Measurements from ENCODE around the gene ZNF57.
"Not testable (repeated sequence)": the region's sequence is repeated elsewhere in the genome, so short reads cannot be mapped to it uniquely, and the experiment has no call there.

ZNF57 gene

DNA sequence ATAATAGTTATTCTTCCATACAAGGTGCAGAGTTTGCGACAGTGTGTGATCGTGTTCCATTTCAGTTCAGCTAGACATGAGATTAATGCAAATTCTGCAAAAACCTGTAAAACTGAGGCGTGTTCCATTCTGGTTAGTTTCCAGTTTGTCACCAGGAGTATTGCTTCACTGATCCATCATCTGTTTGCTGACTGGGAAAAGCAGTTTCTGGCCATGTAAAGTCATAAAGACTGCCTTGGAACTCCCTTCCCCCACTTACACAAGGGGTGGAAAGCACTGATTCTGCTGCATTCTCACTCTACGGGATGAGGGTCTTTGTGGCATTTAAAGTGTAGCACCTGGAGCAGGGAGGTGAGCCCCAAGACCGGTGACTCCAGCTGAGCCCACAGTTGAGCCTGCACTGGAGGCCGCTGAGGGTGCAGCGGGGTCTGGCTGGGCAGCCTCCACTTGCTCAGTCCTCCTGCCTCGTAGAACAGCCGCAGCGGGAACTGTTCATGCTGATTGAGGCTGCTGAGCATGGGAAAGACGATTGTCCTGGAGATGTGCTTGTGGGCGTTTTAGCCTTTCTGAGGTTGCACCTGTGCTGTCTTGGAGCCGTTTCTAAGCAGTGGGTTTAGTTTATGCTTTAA lies 2.0 kb downstream of the ZNF57 start:
- no peak for DNase-seq

DNA sequence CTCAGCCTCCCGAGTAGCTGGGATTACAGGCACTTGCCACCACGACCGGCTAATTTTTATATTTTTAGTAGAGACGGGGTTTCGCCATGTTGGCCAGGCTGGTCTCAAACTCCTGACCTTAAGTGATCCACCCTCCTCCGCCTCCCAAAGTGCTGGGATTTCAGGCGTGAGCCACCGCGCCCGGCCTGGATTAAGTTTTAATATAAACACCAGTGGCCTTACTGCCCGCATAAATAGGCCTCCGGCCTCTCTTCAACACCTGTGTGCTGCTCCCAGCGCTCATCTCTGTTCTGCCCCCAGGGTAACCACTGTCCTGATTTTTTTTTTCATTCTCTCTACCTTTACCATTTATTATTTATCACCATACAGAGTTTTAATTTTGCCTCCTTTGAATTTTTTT lies 2.6 kb downstream of the ZNF57 start:
- DNase-seq = not testable (repeated sequence)

DNA sequence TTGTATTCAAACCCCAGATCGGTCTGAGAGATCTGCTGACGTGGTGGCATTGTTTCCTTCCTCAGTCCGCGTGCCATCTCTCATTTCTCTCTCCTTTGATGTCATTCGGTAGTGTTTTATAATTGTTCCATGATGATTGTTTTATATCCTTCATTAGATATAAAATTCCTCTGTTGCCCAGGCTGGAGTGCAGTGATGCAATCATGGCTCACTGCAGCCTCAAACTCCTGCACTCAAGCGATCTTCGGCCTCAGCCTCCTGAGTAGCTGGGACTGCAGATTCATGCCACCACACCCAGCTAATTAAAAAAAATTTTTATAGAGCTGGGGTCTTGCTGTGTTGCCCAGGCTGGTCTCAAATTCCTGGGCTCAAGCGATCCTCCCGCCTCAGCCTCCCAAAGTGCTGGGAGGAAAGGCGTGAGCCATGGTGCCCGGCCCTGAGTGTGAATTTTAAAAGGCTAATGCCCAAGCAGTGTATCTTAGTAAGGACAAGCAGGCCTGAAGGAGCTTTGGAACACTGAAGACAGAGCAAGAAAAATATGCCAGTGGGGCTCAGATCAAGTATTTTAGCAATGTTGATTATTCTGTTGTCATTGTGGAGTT lies 5.3 kb downstream of the ZNF57 start:
- DNase-seq = no peak

DNA sequence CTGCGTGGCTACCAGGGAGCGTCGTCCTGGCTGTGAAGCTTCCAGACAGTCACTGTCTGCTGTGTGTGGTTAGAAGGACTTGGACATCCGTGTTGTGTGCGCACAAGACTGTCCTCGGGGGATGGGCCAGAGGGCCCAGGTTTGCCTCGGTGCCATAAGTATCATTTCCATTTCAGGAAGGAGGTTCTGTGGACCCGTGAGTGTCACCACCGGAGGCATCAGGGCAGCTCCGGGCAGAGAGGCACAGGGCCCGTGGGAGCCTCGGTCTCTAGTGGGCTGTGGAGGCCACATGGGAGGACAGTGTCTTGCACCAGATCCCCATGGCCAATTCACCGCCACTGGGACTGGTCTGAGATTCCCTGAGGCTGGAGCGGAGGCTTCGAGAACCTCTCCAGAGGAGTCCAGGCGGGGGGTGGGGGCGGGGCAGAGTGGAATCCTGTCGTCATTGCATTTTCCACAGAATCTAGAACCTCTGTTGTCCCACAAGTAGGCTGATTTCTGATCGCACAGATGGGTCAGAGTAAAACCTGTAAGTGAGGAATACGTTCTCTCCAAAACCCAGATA lies 6.0 kb downstream of the ZNF57 start:
- no peak for DNase-seq

DNA sequence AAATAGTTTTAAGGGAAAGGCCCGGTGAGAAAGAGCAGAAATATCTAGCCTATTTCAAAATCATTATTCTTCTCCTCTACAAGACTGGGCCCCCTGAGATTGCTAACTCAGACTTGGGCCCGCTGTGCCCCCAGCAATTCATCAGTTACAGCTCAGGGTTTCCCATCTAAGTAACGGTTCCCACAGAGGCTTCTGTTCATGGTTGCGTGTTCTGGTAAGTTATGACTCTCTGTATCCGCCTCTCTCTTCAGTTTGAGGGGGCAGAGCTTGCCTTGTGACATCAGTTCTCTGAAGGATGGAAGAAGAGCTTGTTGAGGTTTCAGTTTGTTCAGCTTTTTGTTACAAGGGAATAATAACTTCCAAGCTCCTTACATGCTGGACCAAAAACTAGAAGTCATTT lies 11.6 kb downstream of the ZNF57 start:
- no peak for DNase-seq

DNA sequence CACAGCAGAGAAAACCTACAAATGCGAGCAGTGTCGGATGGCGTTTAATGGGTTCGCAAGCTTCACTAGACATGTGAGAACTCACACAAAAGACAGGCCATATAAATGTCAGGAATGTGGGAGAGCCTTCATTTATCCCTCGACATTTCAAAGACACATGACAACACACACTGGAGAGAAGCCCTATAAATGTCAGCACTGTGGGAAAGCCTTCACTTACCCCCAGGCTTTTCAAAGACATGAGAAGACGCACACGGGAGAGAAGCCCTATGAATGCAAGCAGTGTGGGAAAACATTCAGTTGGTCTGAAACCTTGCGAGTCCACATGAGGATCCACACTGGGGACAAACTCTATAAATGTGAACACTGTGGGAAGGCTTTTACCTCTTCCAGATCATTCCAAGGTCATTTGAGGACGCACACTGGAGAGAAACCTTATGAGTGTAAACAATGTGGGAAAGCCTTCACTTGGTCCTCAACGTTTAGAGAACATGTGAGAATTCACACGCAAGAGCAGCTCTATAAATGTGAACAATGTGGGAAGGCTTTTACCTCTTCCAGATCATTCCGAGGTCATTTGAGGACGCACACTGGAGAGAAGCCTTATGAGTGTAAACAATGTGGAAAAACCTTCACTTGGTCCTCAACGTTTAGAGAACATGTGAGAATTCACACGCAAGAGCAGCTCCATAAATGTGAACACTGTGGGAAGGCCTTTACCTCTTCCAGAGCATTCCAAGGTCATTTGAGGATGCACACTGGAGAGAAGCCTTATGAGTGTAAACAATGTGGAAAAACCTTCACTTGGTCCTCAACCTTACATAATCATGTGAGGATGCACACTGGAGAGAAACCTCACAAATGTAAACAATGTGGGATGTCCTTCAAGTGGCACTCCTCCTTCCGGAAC lies 16.8 kb downstream of the ZNF57 start:
- no peak for DNase-seq

DNA sequence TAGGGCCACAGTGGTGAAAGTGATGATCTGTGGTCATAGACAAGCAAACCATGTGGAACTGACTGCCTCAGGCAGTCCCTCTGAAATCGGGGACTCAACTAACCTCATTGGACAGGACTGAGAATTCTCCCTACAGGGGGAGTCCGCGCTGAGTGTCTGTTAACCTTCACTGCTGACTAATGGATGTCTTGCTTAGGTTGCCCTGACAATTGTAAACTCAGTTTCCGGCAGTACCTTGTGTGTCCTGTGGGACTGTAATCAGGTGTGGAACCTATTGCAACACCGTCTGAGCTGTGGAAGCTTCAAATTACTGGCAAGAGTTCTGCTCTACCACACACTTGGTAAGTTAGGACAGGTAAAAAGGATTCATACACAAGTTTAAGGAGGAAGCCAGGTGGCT lies 22.3 kb downstream of the ZNF57 start:
- DNase-seq = no peak

DNA sequence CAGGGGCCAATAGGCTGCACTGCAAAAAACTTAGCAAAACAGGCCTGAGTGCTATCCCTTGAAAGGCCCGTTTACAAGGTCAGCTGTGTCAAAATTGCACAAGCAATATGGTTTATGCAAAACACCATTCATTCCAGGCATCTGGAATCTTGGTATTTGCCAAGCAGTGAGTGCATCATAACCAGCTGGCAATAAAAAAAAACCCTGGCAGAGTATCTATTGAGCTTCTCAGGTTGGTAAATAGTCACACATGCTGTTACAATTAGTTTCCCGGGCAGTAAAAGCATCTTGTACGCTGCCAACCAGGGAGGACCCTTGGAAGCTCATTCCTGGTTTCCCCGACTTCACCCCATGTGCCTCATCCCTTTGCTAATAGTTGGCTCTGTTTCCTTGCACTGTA lies 22.8 kb downstream of the ZNF57 start:
- DNase-seq = no peak

DNA sequence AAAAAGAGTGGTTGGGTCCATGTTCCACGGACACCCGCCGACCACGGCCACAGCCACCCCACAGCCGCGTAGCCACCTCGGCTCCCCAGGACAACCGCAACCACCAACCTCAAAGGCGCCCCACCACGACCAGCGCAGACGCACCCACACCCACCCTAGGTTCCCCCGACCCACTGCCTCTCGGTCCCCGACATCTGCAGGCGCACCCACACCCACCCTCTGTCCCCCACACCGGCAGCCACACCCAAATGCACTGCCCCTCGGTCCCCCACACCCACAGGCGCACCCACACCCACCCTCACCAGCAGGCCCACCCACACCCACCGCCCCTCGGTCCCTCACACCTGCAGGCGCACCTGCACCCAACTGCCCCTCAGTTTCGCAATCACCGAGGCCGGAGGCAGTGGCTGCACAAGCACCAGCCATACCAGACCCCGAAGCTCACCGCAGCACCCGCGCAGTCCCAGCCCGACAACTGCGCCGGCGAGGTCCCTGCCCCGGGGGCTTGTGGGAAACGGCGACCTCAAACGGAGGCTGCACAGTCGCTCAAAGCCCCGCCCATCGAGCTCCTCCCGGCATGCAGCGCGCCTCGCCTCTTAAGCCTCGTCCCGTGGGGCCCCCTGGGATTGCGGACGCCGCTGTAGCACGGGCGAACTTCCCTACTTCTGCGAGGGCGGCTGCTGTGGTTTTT lies 25.8 kb downstream of the ZNF57 start:
- no peak for DNase-seq

DNA sequence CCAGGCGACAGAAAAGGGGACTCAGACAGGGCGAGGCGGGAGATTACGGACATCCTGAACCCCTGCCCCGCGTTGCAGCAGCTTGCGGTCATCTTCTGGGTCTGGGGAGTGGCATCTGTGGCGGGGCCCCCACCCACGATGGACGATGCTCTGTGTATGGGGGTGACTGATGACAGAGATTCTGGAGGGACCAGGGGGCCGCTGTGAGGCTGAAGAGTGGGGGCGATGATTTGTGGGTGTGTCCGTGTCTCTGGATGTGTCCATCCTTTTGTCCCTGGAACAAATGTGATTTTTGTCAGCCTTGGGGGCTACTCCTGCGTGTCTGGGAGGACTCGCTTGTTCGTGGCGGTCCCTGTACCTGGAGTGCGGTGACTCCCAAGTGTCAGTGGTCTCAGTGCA lies 26.3 kb downstream of the ZNF57 start:
- DNase-seq = no peak

DNA sequence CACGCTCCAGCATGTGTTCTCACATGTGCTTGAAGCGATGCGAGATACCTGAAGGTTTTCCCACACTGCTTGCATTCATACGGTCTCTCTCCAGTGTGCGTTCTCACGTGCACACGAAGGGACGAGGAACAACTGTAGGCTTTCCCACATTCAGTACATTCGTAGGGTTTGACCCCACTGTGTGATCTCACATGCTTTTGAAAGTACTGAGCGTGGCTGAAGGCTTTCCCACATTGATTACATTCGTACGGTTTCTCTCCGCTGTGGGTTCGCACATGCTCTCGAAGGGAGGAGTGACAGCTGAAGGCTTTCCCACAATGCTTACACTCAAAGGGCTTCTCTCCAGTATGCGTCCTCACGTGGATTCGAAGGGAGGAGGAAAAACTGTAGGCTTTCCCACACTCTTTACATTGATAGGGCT lies 32.8 kb downstream of the ZNF57 start:
- DNase-seq = no peak

DNA sequence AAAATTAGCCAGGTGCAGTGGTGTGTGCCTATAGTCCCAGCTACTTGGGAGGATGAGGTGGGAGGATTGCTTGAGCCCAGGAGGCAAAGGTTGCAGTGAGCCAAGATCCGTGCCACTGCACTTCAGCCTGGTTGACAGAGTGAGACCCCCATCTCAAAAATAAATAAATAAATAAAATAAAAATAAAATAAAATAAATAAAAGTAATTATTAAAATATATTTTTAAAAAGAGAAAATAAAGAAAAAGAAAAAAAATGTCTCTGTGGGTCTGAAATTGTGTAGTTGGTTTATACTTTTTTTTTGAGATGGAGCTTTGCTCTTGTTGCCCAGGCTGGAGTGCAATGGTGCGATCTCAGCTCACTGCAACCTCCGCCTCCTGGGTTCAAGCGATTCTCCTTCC lies 35.1 kb downstream of the ZNF57 start:
- not testable (repeated sequence) for DNase-seq

DNA sequence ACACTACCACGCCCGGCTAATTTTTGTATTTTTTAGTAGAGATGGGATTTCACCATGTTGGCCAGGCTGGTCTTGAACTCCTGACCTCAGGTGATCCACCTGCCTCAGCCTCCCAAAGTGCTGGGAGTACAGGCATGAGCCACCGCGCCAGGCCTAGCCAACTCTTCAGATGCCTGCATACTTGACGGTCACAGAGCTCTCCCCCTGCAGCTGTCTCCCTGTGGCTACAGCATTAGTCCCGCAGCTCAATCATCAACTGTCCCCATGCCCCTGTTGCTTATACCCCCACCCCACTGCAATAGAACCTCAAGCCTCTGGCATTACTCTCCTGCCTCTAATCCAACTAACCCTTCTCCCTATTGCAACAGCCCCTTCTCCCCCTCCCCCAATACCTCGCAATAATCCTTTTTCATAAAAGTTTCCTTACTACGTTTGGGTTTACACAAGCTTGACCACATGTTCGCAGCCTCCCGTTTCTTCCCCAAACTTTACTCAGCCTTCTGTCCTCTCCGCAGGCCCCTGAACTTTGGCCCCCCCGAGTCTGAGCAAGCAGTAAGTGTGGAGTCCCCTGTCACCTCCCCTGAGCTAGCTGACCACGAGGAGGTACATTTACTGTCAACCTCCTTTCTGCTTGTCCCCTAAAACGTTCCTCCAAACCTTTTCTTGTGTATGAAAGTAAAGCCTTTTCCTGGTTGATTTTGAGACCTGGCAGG lies 42.4 kb downstream of the ZNF57 start:
- no peak for DNase-seq

DNA sequence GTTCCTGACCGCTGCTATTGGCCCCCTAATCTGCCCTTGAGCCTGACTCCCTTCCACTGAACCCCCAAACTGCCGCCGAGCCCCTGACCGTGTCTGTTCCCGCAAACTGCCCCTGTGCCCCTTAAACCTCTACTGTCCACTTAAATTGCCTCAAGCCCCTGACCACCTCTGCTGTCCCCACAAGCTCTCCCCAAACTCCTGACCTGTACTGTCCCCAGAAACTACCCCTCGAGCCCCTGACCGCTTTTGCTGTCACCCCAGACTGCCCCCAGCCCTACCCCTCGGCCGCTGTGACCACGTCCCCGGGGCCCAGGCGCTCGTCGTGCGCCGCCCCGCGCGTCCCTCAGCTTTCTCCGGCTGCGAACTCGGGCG lies 43.7 kb downstream of the ZNF57 start:
- no peak for DNase-seq

DNA sequence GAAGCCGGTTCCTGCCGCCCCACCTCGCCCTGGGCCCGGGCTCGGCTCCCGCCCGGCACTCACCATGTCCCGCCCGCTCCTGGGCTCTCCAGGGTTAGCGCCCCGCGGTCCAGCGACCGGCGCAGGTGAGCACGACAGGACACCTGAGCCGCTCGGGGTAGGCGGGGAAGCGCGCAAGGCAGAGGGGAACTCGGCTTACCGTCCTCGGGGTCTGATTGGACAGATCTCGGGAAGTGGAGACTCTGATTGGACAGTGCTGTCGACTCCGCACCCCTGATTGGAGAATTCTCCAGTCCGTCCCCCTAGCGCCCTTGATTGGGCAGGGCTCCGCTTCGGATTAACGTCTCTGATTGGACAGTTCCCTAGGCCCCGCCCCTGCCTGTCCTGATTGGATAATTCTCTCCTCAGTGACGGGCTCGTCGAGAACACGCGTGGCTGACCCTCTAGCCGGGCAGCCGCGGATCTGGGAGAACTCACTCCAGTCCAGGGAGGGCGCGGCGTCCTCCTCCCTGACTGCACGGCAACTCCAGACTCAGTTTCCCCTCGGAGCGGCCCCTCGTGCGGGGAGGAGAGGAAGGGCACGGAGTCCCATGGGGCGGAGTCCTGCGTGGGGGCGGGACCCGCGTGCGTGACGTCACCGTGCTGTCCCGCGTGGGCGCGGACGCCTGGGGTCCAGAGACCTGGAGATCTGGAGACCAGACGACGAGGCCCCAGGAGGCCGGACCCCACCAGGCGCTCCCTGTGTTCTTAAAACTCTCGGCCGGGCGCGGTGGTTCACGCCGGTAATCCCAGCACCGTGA lies 44.2 kb downstream of the ZNF57 start, which contains the start of gene ZNF77:
ZNF77 (minus strand) TSS at position 197 of the 800 bp plus-strand sequence; CDS start at position 66, 131 bp downstream.
- peak; percentile 86 for DNase-seq

DNA sequence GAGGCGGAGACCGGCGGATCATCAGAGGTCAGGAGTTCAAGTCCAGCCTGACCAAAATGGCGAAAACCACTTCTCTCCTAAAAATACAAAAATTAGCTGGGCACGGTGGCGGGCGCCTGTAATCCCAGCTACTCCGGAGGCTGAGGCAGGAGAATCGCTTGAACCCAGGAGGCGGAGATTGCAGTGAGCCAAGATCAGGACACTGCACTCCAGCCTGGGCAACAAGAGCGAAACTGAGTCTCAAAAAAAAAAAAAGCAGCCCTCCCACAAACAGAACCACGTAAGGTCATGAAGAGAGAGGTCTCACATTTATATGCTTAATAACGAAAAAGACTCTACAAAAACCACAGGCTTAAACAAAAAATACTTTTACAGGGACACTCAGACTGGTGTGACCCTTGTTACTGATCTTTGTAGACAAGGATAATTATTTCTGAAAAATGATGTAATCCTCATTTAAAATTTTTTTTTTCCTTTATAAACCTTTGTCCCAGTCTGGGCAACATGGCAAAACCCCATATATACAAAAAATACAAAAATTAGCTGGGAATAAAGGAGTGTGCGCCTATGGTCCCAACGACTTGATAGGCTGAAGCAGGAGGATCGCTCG lies 45.0 kb downstream of the ZNF57 start:
- DNase-seq = no peak

DNA sequence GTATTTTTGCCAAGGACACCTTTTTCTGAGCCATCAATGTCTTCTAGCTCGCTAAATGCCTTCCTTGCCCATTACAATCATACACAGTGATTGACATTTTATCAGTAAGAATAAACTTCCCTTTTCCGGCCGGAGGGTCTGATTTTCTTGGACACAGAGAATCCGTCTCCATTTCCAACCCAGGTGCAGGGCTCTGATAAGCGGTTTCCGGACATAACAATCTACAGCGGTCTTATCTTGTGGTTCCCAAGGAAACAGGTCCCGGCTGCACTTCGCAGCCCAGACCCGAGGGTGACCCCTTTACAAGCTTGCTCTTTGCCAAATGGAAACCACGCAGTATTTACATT lies 49.2 kb downstream of the ZNF57 start:
- no peak for DNase-seq

DNA sequence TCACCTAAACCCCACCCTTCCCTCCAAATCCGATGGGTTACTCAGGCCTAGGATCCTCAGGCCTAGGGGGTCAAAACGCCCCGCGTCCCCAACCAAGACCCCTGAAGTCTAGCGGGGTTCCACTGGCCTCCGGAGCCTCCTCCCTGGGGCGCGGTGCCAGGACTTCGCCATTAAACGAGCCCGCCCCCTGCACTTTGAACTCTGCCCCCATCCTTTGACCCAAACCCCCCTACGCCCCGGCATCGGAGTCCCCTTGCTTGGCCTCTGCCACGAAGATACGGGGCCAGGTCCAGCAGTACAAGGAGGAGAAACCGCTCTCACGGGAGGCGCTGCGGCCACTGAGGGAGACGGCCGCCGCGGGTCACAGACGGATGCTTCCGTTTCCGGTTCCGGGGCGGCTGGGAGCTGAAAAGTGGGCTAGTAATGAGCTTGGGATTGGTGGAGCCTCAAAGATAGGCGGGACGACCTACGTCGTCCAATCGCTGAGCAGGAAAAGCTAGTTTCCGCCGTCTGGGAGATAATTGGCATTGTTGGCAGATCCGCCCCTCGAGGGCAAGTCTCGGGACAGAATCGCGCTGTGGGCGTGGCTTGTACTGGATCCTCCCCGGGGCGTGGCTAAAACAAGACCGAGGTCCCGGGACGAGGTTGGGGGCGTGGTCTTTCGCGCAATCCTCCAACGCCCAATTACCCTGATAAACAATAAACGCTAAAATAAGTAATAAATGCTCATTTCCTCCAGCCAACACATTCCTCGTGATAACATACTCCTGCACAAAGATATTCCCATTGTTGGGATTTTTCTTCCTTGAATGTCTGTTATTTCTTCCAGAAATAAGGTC lies 49.8 kb downstream of the ZNF57 start:
- peak; percentile 85 for DNase-seq

DNA sequence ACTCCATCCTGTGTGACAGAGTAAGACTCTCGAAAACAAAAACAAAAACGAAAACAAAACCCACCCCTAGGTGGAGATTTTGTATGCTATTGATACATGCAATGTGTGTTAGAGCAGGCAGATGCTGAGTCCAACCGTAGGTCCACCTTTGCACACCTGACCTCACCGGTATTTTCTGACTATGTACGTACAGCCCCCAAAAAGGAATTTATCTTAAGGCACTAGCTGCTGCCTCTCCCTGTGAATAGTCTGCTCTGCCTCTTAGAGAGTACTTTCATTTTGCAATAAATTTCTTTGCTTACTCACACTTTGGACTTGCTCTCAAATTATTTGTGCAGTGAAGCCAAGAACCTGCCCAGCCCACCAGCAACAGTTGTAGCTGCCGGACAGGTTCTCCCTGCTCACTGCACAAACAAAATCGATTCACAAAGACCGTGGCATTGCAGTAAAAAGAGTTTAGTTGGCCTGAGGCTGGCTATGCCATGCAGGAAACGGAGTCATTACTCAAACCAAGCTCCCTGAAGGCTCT lies 52.3 kb downstream of the ZNF57 start:
- DNase-seq = no peak

DNA sequence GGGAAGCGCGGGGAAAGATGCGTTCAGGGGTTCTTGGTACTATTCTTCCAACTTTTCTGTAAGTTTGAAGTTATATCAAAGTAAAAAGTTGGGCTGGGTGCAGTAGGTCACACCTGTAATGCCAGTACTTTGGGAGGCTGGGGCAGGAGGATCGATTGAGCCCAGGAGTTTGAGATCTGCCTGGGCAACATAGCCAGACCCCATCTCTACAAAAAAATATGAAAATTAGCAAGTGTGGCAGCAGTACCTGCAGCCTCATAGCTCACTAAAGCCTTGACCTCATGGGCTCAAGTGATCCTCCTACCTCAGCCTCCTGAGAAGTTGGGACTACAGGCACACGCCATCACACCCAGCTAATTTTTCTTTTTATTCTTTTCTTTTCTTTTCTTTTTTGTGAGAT lies 56.4 kb downstream of the ZNF57 start:
- no peak for DNase-seq

All from 8988T (cell line).